HG02642 (cell line): ENCODE results near the gene SORCS3.

ENCODE experiments used
- ATAC-seq: cut with Tn5 transposase; IDR thresholded peaks from one replicate; pipeline ENCODE4 v1.9.1; 2021; ENCODE audit warnings: mild to moderate bottlenecking; ENCODE audit not compliant: unreplicated experiment, poor library complexity

The SORCS3 gene

GRCh38 chr10:105207476-105207995 is 566.4 kb downstream of the SORCS3 start:
- no peak for ATAC-seq

- ATAC-seq = no peak
Measured at GRCh38 chr10:105210546-105210945, 569.5 kb downstream of the SORCS3 start.

- ATAC-seq = no peak
Measured at GRCh38 chr10:105237685-105238084, 596.6 kb downstream of the SORCS3 start.

- no peak for ATAC-seq
Measured at GRCh38 chr10:105239311-105240219, 598.5 kb downstream of the SORCS3 start.

- ATAC-seq = no peak
Measured at GRCh38 chr10:105241254-105241653, 600.2 kb downstream of the SORCS3 start.

GRCh38 chr10:105243381-105243780 is 602.3 kb downstream of the SORCS3 start:
- no peak for ATAC-seq

GRCh38 chr10:105243825-105244224 is 602.7 kb downstream of the SORCS3 start:
- no peak for ATAC-seq

GRCh38 chr10:105247831-105248499 is 606.9 kb downstream of the SORCS3 start:
- ATAC-seq = no peak

GRCh38 chr10:105252911-105253310 is 611.8 kb downstream of the SORCS3 start:
- ATAC-seq = no peak

- no peak for ATAC-seq
Measured at GRCh38 chr10:105253515-105254212, 612.6 kb downstream of the SORCS3 start.

GRCh38 chr10:105258036-105258673 is 617.1 kb downstream of the SORCS3 start:
- no peak for ATAC-seq

- ATAC-seq = no peak
Measured at GRCh38 chr10:105258674-105259065, 617.6 kb downstream of the SORCS3 start.

- ATAC-seq = no peak
Measured at GRCh38 chr10:105259201-105259600, 618.1 kb downstream of the SORCS3 start.

- ATAC-seq = no peak
Measured at GRCh38 chr10:105262666-105263065, 621.6 kb downstream of the SORCS3 start.

- no peak for ATAC-seq
Measured at GRCh38 chr10:105266966-105267539, 626.0 kb downstream of the SORCS3 start.

- no peak for ATAC-seq
Measured at GRCh38 chr10:105268961-105269360, 627.9 kb downstream of the SORCS3 start.

- ATAC-seq = no peak
Measured at GRCh38 chr10:105269689-105270088, 628.6 kb downstream of the SORCS3 start.

- no peak for ATAC-seq
Measured at GRCh38 chr10:105274556-105275070, 633.5 kb downstream of the SORCS3 start.

GRCh38 chr10:105278439-105278838 is 637.3 kb downstream of the SORCS3 start:
- no peak for ATAC-seq

GRCh38 chr10:105279101-105279500 is 638.0 kb downstream of the SORCS3 start:
- no peak for ATAC-seq
